Measurements from ENCODE around the gene GNL1. TPM values are rescaled to one million over a fixed set of nuclear protein-coding genes. Genes with fewer than 3 reads are reported as not detected.
A peak's percentile ranks its signal among the peaks of the same experiment; 100 is the strongest.

The GNL1 gene
- total and polyA plus RNA-seq, 2 experiments from 2014 or later: 16.1 to 33.9 TPM

- Histone ChIP-seq H3K27ac (no peak overlapping the region), H3K4me3 (no peak overlapping the region), H3K4me1 (ENCODE audit: low read depth) (no peaks in the 10 kb centered on the region), H3K9me3 (ENCODE audit: low read depth) (no peaks in the 10 kb centered on the region), H3K27me3 (no peaks in the 10 kb centered on the region), H3K36me3 (peaks cover 47% of the 10 kb centered on the region)
- TF ChIP-seq, protein P1, sequence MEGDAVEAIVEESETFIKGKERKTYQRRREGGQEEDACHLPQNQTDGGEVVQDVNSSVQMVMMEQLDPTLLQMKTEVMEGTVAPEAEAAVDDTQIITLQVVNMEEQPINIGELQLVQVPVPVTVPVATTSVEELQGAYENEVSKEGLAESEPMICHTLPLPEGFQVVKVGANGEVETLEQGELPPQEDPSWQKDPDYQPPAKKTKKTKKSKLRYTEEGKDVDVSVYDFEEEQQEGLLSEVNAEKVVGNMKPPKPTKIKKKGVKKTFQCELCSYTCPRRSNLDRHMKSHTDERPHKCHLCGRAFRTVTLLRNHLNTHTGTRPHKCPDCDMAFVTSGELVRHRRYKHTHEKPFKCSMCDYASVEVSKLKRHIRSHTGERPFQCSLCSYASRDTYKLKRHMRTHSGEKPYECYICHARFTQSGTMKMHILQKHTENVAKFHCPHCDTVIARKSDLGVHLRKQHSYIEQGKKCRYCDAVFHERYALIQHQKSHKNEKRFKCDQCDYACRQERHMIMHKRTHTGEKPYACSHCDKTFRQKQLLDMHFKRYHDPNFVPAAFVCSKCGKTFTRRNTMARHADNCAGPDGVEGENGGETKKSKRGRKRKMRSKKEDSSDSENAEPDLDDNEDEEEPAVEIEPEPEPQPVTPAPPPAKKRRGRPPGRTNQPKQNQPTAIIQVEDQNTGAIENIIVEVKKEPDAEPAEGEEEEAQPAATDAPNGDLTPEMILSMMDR (IDR thresholded peaks at IDR 0.05; ENCODE audit: low read depth, low read length): no peak
- no peak for DNase-seq (ENCODE audit: low read depth in 1 of 2, low spot score in 1 of 2)
These were observed 7.9 kb downstream of the GNL1 start for GRCh38 chr6:30548375-30548774.

GRCh38 chr6:30547454-30547853 lies 8.8 kb downstream of the GNL1 start:
- no peaks in the 10 kb centered on the region for H3K27me3 ChIP-seq
- DNase-seq (ENCODE audit: low read depth in 1 of 2, low spot score in 1 of 2): no peak
- no peaks in the 10 kb centered on the region for H3K4me1 ChIP-seq (ENCODE audit: low read depth)
- peaks cover 38% of the 10 kb centered on the region for H3K36me3 ChIP-seq
- H3K27ac ChIP-seq: no peak overlapping the region
- TF ChIP-seq, protein P1 (IDR thresholded peaks at IDR 0.05; ENCODE audit: low read depth, low read length): no peak
- no peak overlapping the region for H3K4me3 ChIP-seq
- H3K9me3 ChIP-seq (ENCODE audit: low read depth): no peaks in the 10 kb centered on the region

GRCh38 chr6:30544666-30545272 lies 11.5 kb downstream of the GNL1 start:
- no peaks in the 10 kb centered on the region for H3K9me3 ChIP-seq (ENCODE audit: low read depth)
- no peak overlapping the region for H3K4me3 ChIP-seq
- DNase-seq (ENCODE audit: low read depth in 1 of 2, low spot score in 1 of 2): peak; percentile 48 to 78
- peaks cover 20% of the 10 kb centered on the region for H3K36me3 ChIP-seq
- no peak overlapping the region for H3K27ac ChIP-seq
- H3K27me3 ChIP-seq: no peaks in the 10 kb centered on the region
- TF ChIP-seq, protein P1 (IDR thresholded peaks at IDR 0.05; ENCODE audit: low read depth, low read length): peak; percentile 85
- H3K4me1 ChIP-seq (ENCODE audit: low read depth): no peaks in the 10 kb centered on the region

DNA sequence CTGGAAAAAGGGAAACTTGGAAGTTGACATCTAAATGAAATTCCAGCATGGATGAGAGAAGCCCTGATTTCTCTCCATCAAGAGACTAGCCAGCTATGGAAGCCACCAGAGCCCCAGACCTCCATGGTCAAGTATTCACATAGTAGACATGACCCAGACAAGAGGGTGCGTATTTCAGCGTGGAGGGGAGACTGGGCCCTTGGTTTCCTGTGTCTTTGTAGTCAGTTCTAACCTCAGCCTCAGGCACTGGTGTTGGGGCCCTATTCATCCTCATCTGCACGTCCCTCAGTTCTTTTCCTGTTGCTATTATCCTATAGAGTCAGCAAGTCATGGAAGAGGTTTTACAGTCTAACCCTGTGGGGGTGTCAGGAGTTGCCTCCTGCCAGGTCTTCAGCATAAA lies 12.5 kb downstream of the GNL1 start:
- no peak overlapping the region for H3K27ac ChIP-seq
- DNase-seq (ENCODE audit: low read depth in 1 of 2, low spot score in 1 of 2): no peak
- H3K27me3 ChIP-seq: no peaks in the 10 kb centered on the region
- no peaks in the 10 kb centered on the region for H3K9me3 ChIP-seq (ENCODE audit: low read depth)
- H3K4me1 ChIP-seq (ENCODE audit: low read depth): no peaks in the 10 kb centered on the region
- peaks cover 15% of the 10 kb centered on the region for H3K36me3 ChIP-seq
- TF ChIP-seq, protein P1 (IDR thresholded peaks at IDR 0.05; ENCODE audit: low read depth, low read length): no peak
- no peak overlapping the region for H3K4me3 ChIP-seq

- no peaks in the 10 kb centered on the region for H3K4me1 ChIP-seq (ENCODE audit: low read depth)
- DNase-seq (ENCODE audit: low read depth in 1 of 2, low spot score in 1 of 2): peak in 1 of 2 donors; percentile 13
- H3K27me3 ChIP-seq: no peaks in the 10 kb centered on the region
- no peak overlapping the region for H3K27ac ChIP-seq
- no peak overlapping the region for H3K4me3 ChIP-seq
- TF ChIP-seq, protein P1 (IDR thresholded peaks at IDR 0.05; ENCODE audit: low read depth, low read length): peak; percentile 5
- H3K36me3 ChIP-seq: peaks cover 9% of the 10 kb centered on the region
- H3K9me3 ChIP-seq (ENCODE audit: low read depth): no peaks in the 10 kb centered on the region
These were observed 13.4 kb downstream of the GNL1 start for GRCh38 chr6:30542915-30543314.
